MM.1S (cell line): ENCODE measurements around the gene XPO4.

Experiments used
- EZH2 ChIP-seq: fragments of 300-600 bp; sonication (generic); optimal IDR thresholded peaks from 2 replicates; pipeline ENCODE3; 2017; ENCODE audit warnings: low read depth, mild to moderate bottlenecking, antibody characterized with exemption, low read length, mixed read lengths
- EZH2phosphoT487 ChIP-seq: fragments of 300-600 bp; sonication (generic); IDR thresholded peaks from 2 replicates; pipeline ENCODE4 v1.6.1; 2018; ENCODE audit warnings: antibody characterized with exemption, low read length
- TF ChIP-seq, protein P1 (sequence below): fragments of 300-600 bp; sonication (generic); IDR thresholded peaks from 2 replicates; pipeline ENCODE4 v1.5.1; 2016; ENCODE audit warnings: antibody characterized with exemption, low read length, mixed read lengths

DNA sequence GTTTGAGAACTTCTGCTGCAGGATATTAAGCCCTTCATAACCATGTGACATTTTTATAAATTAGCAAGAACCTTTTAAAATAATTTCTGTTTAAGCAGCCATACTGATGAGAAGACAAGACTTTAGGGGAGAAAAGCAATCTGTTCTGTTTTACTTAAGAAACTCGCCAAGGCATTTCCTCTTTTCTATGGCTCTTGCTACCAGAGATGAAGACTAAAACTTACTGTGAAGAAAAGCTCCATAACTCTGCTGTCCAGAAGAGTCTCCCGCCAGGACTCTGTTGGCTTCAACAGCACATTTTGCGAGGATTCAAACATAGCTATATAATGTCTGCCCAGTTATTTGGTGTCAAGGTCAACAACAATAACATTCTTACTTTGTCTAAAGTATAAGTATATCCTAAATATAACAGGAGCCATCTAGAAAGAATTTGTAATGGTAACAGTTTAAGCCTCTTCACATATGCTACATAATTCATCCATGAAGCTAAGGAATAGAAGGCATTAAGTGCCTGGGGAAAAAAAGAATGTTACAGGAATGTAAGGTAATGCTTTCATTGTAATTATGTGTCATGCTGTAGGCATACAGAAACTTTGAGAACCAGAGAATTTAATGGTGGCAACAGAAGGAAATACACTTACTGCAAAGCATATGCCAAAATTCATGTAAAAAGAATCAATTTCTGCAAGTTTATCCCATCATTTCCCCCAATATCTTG is 75.5 kb downstream of the XPO4 start:
- TF ChIP-seq, protein P1, sequence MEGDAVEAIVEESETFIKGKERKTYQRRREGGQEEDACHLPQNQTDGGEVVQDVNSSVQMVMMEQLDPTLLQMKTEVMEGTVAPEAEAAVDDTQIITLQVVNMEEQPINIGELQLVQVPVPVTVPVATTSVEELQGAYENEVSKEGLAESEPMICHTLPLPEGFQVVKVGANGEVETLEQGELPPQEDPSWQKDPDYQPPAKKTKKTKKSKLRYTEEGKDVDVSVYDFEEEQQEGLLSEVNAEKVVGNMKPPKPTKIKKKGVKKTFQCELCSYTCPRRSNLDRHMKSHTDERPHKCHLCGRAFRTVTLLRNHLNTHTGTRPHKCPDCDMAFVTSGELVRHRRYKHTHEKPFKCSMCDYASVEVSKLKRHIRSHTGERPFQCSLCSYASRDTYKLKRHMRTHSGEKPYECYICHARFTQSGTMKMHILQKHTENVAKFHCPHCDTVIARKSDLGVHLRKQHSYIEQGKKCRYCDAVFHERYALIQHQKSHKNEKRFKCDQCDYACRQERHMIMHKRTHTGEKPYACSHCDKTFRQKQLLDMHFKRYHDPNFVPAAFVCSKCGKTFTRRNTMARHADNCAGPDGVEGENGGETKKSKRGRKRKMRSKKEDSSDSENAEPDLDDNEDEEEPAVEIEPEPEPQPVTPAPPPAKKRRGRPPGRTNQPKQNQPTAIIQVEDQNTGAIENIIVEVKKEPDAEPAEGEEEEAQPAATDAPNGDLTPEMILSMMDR = no peak
- TF ChIP-seq EZH2 (no peak), EZH2phosphoT487 (no peak)
